Raji (cell line): ENCODE results near the gene P2RY12.

Source experiments
- POLR2A ChIP-seq: IDR thresholded peaks from 2 replicates; pipeline ENCODE4 v1.6.1; 2011; ENCODE audit warnings: low read depth, low read length, control low read depth; ENCODE audit not compliant: insufficient read depth

Gene P2RY12

DNA sequence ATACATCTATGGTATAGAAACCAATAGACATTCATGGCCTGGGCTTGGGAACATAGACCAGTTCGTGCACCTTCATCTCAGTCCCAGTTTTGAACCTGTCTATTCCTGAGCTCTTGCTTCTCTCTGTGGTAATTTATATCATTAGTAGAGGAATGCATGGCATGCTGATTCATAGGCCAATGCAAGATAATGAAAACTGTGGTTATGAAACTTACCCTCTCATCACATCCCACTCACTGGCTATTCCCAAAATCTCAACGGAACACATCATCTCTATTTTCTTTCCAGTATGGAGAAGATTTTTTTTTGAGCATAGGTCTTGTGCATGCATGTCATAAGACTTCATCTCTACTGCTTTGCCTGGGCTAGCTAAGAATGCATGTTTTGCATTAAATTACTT lies 18.7 kb upstream of the P2RY12 start:
- TF ChIP-seq POLR2A, result no peak

DNA sequence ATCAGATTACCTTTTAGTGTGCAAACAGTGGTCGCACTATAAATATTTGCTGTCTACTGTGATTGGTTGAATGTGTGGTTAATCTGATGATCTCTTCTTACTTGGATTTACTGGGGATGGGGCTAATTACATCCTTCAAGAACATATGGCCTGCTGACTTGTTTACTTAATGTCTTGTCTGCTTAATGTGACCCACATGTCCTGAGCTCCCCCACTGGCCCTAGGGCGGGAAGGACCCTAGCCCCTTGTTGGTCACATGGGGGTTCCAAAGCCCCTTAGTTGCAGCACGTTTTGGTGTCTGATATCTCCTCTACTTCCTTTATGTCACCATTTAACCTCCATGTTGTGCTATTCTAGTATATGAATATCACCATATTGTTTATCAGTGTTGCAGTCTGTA lies 17.8 kb upstream of the P2RY12 start:
- TF ChIP-seq POLR2A, result no peak

DNA sequence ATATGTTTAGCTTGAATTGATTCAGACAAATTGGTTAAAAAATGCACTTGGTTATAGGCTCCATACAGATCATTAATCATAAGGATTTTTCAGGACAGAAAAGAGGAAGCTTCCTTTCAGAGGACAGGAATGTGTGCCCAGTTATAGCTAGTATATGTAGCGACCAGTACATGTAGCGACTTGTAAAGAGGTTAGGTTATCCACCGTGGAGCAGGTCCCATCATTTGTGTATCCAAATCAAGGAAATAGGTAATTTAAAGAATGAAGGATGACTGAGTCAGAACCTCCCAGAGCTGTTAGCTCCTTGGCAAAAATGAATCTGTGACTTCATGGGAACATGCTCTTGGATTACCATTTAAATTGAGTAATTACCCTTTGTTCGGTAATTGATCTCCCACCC lies 15.8 kb upstream of the P2RY12 start:
- no peak for TF ChIP-seq POLR2A

DNA sequence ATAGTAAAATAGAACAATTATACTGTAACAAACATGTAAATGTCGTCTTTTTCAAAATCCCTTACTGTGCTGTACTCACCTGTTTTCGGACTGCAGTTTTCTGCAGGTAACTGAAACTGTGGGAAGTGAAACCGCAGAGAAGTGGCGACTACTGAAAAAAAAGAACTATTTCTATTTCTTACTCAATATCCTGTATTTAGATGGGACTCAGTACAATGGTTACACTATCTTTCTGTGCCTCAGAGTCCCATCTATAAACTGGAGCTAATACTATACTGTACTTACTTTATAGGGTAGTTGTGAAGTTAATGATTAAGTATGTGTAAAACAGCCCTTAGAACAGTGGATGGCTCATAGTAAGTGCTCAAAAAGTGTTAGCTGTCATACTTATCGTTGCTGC lies 14.3 kb upstream of the P2RY12 start:
- no peak for TF ChIP-seq POLR2A

DNA sequence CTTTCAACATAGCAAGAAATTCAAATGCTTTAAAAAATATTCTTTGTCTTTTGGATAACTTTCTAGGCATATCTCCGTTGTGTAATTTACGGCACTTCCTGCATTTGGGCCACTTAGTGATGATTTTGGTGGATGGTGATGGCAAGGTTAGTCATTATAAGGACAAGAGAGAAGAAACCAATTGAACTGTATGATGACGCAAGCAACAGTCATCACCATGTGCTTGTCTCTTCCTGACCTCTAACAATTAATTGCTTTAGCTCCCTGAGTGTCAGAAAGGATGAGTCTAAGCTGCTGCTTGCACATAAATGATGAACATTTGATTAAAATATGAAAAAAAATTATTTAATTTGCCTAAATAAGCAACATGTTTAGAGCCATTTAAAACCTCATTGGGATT lies 11.3 kb upstream of the P2RY12 start:
- TF ChIP-seq POLR2A, result no peak

DNA sequence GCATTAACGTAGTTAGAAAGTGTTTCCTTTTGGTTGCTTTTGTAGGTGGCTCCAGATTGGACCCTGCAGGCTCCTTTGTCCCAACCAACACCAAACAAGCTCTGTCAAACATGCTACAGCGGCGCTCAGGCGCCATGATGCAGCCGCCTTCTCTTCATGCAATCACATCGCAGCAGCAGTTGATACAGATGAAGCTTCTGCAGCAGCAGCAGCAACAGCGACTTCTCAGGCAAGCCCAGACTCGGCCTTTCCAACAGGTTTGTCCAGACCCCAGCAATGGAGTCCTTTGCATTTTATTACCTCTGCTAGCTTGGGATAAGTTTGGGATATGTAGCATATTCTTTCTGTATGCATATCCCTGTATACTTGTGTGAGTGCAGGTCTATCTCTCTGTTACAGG lies 10.1 kb upstream of the P2RY12 start:
- no peak for TF ChIP-seq POLR2A

DNA sequence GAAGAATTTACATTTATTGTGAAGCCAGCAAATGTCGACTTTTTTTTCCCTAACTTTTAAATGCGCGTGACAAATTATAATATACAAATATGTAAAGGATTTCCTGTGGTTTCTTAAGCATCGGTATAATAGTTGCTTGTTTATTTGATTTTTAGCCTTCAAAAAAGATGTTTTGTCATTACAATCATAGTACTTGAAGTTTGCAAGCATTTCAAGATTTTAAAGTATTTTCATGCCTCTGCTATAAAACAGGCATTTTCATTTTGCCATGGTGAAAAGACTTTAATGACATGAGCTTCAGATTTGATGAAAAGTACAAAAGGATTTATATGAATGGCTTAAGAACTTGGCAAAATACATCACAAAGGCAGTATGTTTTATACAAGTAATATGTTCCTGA lies 9.4 kb upstream of the P2RY12 start:
- TF ChIP-seq POLR2A, result no peak

DNA sequence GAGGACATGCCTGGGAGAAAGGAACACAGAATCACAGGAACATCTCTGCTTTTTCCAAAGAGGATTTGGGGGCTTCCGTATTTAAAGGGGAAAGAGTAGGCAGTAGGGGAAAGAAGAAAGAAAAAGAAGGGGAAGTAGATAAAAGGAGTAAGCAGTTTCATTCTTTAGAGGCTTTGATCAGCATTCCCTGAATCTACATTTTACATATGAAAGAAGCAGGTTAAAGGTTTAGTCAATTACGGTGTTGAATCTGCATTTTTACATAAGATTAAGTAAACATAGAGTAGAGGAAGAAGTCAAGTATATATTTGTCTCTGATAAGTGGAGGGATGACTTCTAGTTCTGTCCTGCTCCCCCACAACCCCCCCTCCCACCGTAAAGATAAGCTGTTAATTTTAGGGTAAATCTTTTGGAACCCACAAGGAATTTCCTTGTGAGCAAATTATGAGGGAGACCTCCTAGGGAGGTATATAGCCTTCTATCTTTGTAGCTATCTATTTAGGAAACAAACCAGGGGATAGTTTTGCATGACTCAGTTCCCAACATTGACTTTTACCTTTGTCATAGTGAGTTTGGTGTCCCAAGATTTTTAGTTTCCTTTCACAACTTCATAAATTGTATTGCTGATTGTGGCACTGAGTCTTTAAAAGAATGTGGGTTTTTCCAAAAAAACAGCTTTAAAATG lies 8.7 kb upstream of the P2RY12 start:
- TF ChIP-seq POLR2A, result no peak

DNA sequence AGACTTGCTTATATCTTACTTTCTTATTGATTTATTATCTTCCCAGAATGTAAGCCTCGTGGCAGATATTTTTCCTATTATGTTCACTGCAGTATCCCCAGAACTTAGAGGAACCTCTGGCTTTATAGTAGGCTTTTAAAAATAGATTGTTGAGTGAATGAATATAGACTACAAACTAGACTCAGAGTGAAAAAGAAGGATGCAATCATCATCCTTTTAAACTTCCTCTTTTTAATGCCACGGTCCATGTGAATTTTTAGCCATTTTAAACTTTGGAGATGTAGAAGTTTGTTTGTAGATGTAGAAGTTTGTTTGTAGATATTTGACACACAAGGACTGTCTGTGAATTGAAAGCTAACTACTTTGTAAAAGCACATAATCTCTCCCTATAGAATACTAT lies 7.2 kb upstream of the P2RY12 start:
- no peak for TF ChIP-seq POLR2A

DNA sequence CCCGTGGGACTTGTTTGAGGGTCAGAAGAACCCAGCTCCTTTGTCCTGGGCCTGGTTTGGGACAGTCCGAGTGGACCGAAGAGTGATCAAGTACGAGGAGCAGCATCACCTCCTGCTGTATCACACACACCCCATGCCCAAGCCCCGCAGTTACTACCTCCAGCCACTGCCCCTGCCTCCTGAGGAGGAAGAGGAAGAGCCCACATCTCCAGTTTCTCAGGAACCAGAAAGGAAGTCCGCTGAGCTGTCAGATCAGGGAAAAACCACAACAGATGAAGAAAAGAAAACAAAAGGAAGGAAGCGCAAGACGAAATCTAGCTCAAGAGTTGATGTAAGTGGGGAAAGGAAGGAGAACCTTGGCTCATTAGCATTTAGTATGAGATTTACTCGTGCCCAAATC lies 3.3 kb upstream of the P2RY12 start:
- TF ChIP-seq POLR2A, result no peak

DNA sequence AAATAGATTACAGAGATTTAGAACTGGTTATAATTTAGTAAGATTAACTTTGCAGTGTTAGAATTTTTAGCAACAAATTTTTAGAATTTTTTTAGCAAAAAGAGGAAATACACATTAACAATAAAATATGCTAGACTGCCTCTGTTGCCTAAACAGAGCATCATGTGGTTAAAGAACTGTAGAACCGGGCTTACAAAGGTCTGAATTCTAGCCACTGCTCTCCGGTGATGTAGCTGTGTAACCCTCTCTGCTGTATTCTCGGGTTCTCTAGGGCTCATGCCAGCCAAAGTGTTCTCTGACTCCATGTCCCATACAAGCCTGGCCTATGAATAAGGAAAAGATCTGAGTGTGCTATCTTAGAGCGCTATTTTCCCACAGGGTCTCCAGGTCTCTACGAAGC lies 2.9 kb upstream of the P2RY12 start:
- TF ChIP-seq POLR2A, result no peak

DNA sequence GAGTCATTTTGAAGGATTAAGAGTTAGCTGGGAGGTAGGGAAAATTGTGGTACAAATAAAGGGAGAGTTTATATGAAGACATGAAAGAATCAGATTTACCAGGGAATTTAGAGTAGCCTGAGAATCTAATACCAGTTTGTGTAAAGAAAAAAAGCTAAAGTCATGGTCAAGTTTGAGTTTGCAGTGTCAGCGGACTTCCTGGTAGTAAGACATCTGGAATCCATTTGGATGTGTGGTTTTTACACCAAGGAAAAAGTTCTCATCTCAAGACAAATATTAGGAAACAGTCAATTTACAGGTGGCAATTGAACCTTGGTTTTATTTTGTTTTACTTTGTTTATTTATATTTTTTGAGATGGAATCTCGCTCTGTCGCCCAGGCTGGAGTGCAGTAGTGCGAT lies 1.5 kb upstream of the P2RY12 start:
- TF ChIP-seq POLR2A, result no peak

DNA sequence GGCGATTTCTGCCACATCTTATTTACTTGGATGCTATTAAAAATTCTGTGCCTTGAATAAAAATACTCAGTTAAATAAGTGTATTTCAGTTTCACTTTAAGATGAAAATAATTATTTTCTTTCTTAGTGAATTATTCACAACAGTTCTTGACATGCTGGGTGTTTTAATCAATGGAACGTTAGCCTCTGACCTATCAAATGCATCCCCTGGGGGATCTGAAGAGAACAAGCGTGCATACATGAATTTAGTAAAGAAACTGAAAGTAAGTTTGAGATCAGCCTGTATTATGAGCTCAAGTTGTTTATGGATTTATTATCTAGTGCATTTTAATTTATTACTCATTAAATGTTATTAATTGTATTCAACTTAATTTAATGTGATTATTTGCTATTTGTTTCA lies 597 bp downstream of the P2RY12 start:
- no peak for TF ChIP-seq POLR2A

DNA sequence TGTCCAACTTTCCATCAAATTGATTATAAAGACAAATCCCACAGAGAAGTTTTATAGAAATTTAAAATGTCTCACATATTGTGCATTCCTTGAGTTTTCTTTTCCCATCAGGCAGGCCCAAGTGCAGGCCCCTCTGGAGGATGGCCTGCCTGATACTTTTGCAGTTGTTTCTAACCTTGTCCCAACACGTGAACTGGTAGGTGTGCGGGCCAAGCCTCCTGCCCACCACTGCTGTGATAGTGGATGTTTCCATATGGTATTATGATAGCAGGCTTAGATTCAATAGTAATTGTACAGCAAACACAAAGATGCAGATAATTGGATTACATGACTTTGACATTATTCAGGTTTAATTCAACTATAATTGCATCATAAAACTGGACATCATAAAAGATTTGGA lies 1.4 kb downstream of the P2RY12 start:
- no peak for TF ChIP-seq POLR2A

DNA sequence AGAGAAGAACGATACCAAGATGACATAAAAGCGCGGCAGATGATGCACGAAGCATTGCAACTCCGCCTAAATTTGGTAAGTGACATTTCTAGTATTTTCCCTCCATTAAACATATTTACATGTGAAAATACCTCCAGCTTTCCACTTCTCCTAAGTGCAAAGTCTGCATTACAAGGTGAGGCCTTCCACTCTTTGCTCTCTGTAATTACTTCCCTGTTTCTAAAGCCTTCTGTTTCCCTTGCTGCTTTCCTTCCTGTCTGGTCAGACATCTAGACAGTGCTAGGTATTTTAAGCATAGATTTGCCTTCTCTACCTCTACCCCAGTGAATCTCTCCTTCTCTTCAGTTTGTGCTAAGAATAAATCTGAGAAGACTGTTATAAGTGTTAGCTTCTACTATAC lies 1.9 kb downstream of the P2RY12 start:
- no peak for TF ChIP-seq POLR2A

DNA sequence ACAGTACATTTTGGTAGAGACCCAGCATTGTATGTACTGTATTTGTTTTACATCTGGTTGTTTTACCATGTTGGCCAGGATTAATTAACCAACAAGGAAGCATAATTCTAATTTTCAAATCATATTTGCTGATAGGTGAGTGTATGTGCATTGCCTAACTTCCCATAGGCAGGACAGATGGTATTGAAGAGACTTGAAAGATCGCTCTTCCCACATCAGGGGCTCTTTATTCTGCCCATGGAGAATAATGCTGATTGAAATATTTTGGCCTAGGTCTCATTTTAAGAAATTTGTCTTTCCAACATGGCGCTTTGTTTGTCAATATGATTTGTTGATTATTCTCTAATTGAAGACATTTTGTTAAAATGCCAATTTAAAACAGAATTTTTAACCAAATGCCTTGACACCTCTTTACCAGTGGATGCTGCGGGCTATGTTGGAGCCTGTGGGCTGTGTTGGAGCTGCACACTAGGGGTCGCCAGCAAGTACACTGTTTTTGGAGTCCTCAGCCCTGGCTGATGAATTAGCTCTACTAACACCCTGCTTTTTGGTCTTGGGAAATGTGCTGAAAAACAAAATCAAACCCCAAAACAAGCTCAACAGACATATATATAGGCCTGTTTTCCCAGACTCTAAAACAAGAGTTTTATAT lies 5.3 kb downstream of the P2RY12 start:
- no peak for TF ChIP-seq POLR2A

DNA sequence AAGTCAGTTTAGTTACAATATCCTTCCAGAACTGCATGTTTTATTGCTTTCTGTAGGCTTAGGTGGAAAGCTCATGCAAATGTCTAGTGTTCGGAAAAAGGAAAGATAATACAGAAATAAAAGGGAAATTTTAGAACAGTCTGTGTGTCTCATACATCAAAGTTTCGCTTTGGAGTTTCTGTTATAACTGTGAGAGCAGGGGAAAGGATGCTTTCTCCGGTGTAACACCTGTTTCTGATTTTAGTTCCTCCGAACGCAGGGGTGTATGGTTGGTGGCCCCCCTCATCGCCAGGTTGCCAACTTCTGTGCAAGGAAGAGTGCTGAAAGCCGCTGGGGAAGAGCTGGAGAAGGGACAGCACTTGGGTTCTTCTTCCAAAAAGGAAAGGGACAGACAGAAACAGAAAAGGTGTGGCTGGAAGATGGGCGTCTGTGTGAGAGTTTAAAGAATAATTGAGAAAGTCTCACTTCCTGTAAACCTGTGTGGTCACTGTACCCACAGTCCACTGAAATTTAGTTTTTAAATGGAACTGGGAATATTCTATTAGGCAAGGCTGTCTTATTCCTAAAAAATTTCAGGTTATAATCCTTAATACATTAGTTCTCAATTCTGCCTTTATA lies 6.7 kb downstream of the P2RY12 start:
- no peak for TF ChIP-seq POLR2A

DNA sequence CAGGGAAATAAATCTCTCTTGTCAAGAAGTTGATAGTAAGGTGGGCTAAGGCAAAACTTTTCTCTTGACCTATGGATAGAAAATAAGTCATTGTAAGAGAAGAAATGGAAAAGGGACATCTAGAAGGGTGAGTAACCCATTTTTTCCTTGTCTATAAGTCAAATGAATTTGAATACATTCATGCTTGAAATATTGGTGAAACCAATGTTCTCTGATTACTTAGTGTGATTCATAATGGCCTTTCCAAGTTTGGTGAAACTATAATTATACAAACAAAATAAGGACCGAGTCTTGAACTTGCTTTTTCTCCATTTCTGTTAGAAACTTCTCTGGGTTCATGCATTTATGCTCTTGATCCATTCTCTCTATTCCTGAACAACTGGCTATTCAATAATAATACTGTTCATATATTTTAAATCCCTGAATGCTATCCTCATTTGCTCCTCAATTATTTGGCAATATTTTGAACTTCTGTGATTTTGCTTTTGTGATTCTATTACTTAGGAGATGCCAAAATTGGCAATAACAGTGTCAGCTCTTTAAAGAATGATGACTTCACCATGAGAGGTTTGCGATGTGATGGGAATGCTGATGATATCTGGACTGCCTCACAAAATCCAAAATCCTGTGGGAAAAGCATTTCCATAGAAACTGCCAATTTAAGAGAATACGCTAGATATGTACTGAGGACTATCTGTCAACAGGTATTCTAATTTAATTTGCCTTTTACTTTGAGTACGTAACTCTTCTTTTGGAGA lies 12.3 kb downstream of the P2RY12 start:
- TF ChIP-seq POLR2A, result no peak
